Breast epithelium (tissue), 4 donors: ENCODE measurements around the gene MAN1A1. TPM values are rescaled to one million over a fixed set of nuclear protein-coding genes. Genes with fewer than 3 reads are reported as not detected.

Experiments
- DNase-seq, 2 donors: peaks; one replicate each; pipeline ENCODE4 v3.0.0-alpha.2; 2019; ENCODE audit warnings: low spot score in 2 of 2
- H3K27ac ChIP-seq, 2 donors: fragments of 200-600 bp; sonication (generic) in 1 of 2; one replicate each; pipeline ENCODE4 v1.5.1; 2016 to 2019; ENCODE audit warnings: mild to moderate bottlenecking in 1 of 2
- H3K27me3 ChIP-seq, 2 donors: fragments of 200-600 bp; sonication (generic) in 1 of 2; one replicate each; pipeline versions ENCODE4 v1.5.1 to v1.6.0; 2017 to 2019; ENCODE audit warnings: control low read depth in 1 of 2, mild to moderate bottlenecking in 1 of 2
- H3K36me3 ChIP-seq: fragments of 200-600 bp; one replicate; pipeline ENCODE4 v1.5.1; 2019
- H3K4me1 ChIP-seq, 2 donors: fragments of 200-600 bp; sonication (generic); one replicate each; pipeline ENCODE4 v1.5.1; 2016 to 2019; ENCODE audit warnings: control low read depth in 1 of 2
- H3K4me3 ChIP-seq, 3 donors: fragments of 200-600 bp; sonication (generic); 1 replicate in 2 of 3; 2 replicates in 1 of 3; pipeline ENCODE4 v1.5.1; 2016 to 2019; ENCODE audit warnings: mild to moderate bottlenecking in 3 of 3, moderate library complexity in 2 of 3
- H3K9me3 ChIP-seq, 2 donors: fragments of 200-600 bp; sonication (generic) in 1 of 2; one replicate each; pipeline ENCODE4 v1.5.1; 2016 to 2019; ENCODE audit warnings: control low read depth in 1 of 2
- POLR2A ChIP-seq: fragments of 450-650 bp; IDR thresholded peaks from one replicate; pipeline ENCODE4 v1.6.1; 2016; ENCODE audit warnings: antibody characterized with exemption, mild to moderate bottlenecking, moderate library complexity
- POLR2AphosphoS5 ChIP-seq, 3 donors: sonication (generic); formaldehyde crosslinking; IDR thresholded peaks; one replicate each; pipeline ENCODE4 v1.6.1; 2017; ENCODE audit warnings: antibody characterized with exemption in 3 of 3
- intact Hi-C: fragments of 100-400 bp; cut with DNase I; formaldehyde crosslinking; loops from one replicate; pipeline ENCODE4 v1.15.1; 2023; ENCODE audit warnings: low total_unique reads
- total RNA-seq, 3 donors: library from RNA; depleted of rRNA; stranded (reverse); fragments of >200 nt; gene quantifications; one replicate each; pipeline ENCODE4 v1.1.0, GENCODE V29; 2016
- TF ChIP-seq, protein P1 (sequence below), 3 donors: fragments of 450-650 bp; IDR thresholded peaks; one replicate each; pipeline ENCODE4 v1.5.1; 2016 to 2017; ENCODE audit warnings: antibody characterized with exemption in 3 of 3, mild to moderate bottlenecking in 3 of 3, moderate library complexity in 3 of 3

MAN1A1 gene
- total RNA-seq, 3 donors from 2014 or later = 81.2 to 481 (median 104) TPM

GRCh38 chr6:119267126-119267905, 82.2 kb downstream of the MAN1A1 start:
- no peak for TF ChIP-seq POLR2A
- no peak for TF ChIP-seq POLR2AphosphoS5 (IDR thresholded peaks at IDR 0.05)
- TF ChIP-seq, protein P1, sequence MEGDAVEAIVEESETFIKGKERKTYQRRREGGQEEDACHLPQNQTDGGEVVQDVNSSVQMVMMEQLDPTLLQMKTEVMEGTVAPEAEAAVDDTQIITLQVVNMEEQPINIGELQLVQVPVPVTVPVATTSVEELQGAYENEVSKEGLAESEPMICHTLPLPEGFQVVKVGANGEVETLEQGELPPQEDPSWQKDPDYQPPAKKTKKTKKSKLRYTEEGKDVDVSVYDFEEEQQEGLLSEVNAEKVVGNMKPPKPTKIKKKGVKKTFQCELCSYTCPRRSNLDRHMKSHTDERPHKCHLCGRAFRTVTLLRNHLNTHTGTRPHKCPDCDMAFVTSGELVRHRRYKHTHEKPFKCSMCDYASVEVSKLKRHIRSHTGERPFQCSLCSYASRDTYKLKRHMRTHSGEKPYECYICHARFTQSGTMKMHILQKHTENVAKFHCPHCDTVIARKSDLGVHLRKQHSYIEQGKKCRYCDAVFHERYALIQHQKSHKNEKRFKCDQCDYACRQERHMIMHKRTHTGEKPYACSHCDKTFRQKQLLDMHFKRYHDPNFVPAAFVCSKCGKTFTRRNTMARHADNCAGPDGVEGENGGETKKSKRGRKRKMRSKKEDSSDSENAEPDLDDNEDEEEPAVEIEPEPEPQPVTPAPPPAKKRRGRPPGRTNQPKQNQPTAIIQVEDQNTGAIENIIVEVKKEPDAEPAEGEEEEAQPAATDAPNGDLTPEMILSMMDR (IDR thresholded peaks at IDR 0.05) = no peak
- no peak for DNase-seq

DNA sequence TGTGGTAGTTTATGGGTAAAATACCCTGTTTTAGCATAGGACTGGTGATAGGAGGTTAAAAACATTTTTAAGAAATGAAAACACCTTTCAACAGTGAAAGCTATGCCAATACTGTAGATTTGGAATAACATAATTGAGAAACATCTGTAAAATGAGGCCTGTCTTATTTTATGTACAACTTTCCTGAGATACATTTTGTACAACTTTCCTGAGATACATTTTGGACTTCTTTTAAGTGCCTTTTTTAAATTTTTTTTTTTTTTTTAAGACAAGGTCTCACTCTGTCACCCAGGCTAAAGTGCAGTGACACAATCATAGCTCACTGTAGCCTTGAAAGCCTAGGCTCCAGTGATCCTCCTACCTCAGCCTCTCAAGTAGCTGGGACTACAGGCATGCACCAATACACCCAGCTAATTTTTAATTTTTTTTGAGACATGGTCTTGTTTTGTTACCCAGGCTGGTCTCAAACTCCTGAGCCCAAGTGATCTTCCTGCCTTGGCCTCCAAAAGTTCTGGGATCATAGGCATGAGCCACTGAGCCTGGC, 84.6 kb downstream of the MAN1A1 start:
- Histone ChIP-seq H3K27me3 (no peaks in the 10 kb centered on the region), H3K27ac (no peak overlapping the region), H3K4me3 (no peak overlapping the region), H3K4me1 (no peaks in the 10 kb centered on the region), H3K9me3 (no peaks in the 10 kb centered on the region), H3K36me3 (no peaks in the 10 kb centered on the region)
- TF ChIP-seq POLR2A (no peak), POLR2AphosphoS5 (IDR thresholded peaks at IDR 0.05) (no peak)
- TF ChIP-seq, protein P1 (IDR thresholded peaks at IDR 0.05) = no peak
- no peak for DNase-seq
- intact Hi-C loops = no loop called here

More at GRCh38 chr6:119267126-119267905, 82.2 kb downstream of the MAN1A1 start:
- Histone ChIP-seq H3K4me1 (no peaks in the 10 kb centered on the region), H3K4me3 (no peak overlapping the region), H3K27ac (no peak overlapping the region), H3K9me3 (peaks cover 0 to 5% of the 10 kb centered on the region in 2 donors), H3K36me3 (no peaks in the 10 kb centered on the region), H3K27me3 (no peaks in the 10 kb centered on the region)
- intact Hi-C loops = no loop called here

- H3K9me3 ChIP-seq = no peaks in the 10 kb centered on the region
- TF ChIP-seq POLR2A = no peak
- TF ChIP-seq, protein P1 (IDR thresholded peaks at IDR 0.05) = no peak
- TF ChIP-seq POLR2AphosphoS5 (IDR thresholded peaks at IDR 0.05) = no peak
- H3K4me1 ChIP-seq = no peaks in the 10 kb centered on the region
- no peaks in the 10 kb centered on the region for H3K27me3 ChIP-seq
- no peak for DNase-seq
- no peaks in the 10 kb centered on the region for H3K36me3 ChIP-seq
- H3K4me3 ChIP-seq = no peak overlapping the region
- intact Hi-C loops = no loop called here
- no peak overlapping the region for H3K27ac ChIP-seq
Measured at GRCh38 chr6:119262612-119263011, 86.9 kb downstream of the MAN1A1 start.

GRCh38 chr6:119261944-119262284, 87.6 kb downstream of the MAN1A1 start:
- intact Hi-C loops = no loop called here
- TF ChIP-seq, protein P1 (IDR thresholded peaks at IDR 0.05) = no peak
- no peak for TF ChIP-seq POLR2AphosphoS5 (IDR thresholded peaks at IDR 0.05)
- TF ChIP-seq POLR2A = no peak
- Histone ChIP-seq H3K4me1 (no peaks in the 10 kb centered on the region), H3K4me3 (no peak overlapping the region), H3K27me3 (no peaks in the 10 kb centered on the region), H3K9me3 (no peaks in the 10 kb centered on the region), H3K36me3 (no peaks in the 10 kb centered on the region), H3K27ac (peak overlapping the region in 1 of 2 donors; percentile 10)
- no peak for DNase-seq

GRCh38 chr6:119259027-119259426, 90.5 kb downstream of the MAN1A1 start:
- Histone ChIP-seq H3K27ac (no peak overlapping the region), H3K4me1 (no peaks in the 10 kb centered on the region), H3K27me3 (no peaks in the 10 kb centered on the region), H3K4me3 (no peak overlapping the region), H3K36me3 (no peaks in the 10 kb centered on the region), H3K9me3 (no peaks in the 10 kb centered on the region)
- intact Hi-C loops = no loop called here
- TF ChIP-seq POLR2A (no peak), POLR2AphosphoS5 (IDR thresholded peaks at IDR 0.05) (no peak)
- TF ChIP-seq, protein P1 (IDR thresholded peaks at IDR 0.05) = no peak
- DNase-seq = no peak
